B cell (primary cell): ENCODE data around the gene SLC52A1. TPM values are rescaled to one million over a fixed set of nuclear protein-coding genes. Genes with fewer than 3 reads are reported as not detected.

Experiments used
- ATAC-seq: fragments of 200-7000 bp; cut with Tn5 transposase; one replicate; pipeline ENCODE4 v1.10.0; 2021; ENCODE audit warnings: low read depth, mild to moderate bottlenecking, moderate number of reproducible peaks, moderate library complexity
- CTCF ChIA-PET: fragments of 350-600 bp; sonication (Branson Sonifier 250); formaldehyde crosslinking; loops from one replicate; lab custom pipeline; 2021; ENCODE audit warnings: antibody characterized with exemption, inconsistent platforms; lab: Charles Lee
- POLR2A ChIA-PET: fragments of 350-600 bp; sonication (Branson Sonifier 250); formaldehyde crosslinking; loops from one replicate; lab custom pipeline; 2021; ENCODE audit warnings: antibody characterized with exemption; lab: Charles Lee
- DNase-seq: peaks from one replicate; pipeline ENCODE4 v3.0.0; 2013
- H2AFZ ChIP-seq: 2 replicates; pipeline ENCODE4 v1.6.1; 2012; ENCODE audit warnings: mild to moderate bottlenecking, low read depth, low read length; ENCODE audit not compliant: insufficient read depth, poor library complexity, severe bottlenecking
- H3K27ac ChIP-seq, 2 donors: 1 replicate in 1 of 2; 2 replicates in 1 of 2; pipeline ENCODE4 v1.5.1; 2012 to 2013; ENCODE audit warnings: low read length in 2 of 2, mild to moderate bottlenecking in 2 of 2, moderate library complexity in 1 of 2
- H3K27me3 ChIP-seq, 4 experiments: fragments of 200-600 bp in 1 of 4; sonication (generic) in 1 of 4; replicated peaks in 1 of 4; 1 replicate in 2 of 4; 2 replicates in 2 of 4; pipeline versions ENCODE4 v1.6.1 to v1.7.0; 2013 to 2016; ENCODE audit warnings: low read length in 3 of 4, mild to moderate bottlenecking in 2 of 4, mixed read lengths in 1 of 4, moderate library complexity in 1 of 4; ENCODE audit not compliant: insufficient read depth in 4 of 4, control insufficient read depth in 3 of 4; ENCODE audit errors: control extremely low read depth in 1 of 4
- H3K36me3 ChIP-seq, 2 experiments: replicated peaks in 1 of 2; 1 replicate in 1 of 2; 2 replicates in 1 of 2; pipeline versions ENCODE4 v1.6.1 to v1.7.1; 2013; ENCODE audit warnings: low read length in 1 of 2; ENCODE audit not compliant: insufficient read depth in 2 of 2, control insufficient read depth in 1 of 2; ENCODE audit errors: control extremely low read depth in 1 of 2, extremely low read depth in 1 of 2
- H3K4me1 ChIP-seq, 2 donors: fragments of 200-600 bp in 1 of 2; sonication (generic) in 1 of 2; 1 replicate in 1 of 2; 2 replicates in 1 of 2; pipeline versions ENCODE4 v1.5.1 to v1.6.1; 2013 to 2017; ENCODE audit warnings: low read length in 2 of 2; ENCODE audit not compliant: control insufficient read depth in 2 of 2, insufficient read depth in 2 of 2
- H3K4me2 ChIP-seq: replicated peaks from 2 replicates; pipeline ENCODE3; 2012; ENCODE audit warnings: mild to moderate bottlenecking, low read depth, low read length; ENCODE audit not compliant: poor library complexity, severe bottlenecking
- H3K4me3 ChIP-seq, 5 experiments: fragments of 200-600 bp in 1 of 5; sonication (generic) in 1 of 5; 1 replicate in 3 of 5; 2 replicates in 2 of 5; pipeline versions ENCODE4 v1.5.1 to v1.7.0; 2011 to 2016; ENCODE audit warnings: low read length in 4 of 5, mild to moderate bottlenecking in 4 of 5, low read depth in 2 of 5, control low read depth in 1 of 5, moderate library complexity in 1 of 5; ENCODE audit not compliant: insufficient read depth in 1 of 5; ENCODE audit errors: control extremely low read depth in 1 of 5, extremely low read depth in 1 of 5
- H3K79me2 ChIP-seq: fragments of 200-600 bp; sonication (generic); one replicate; pipeline ENCODE4 v1.6.0; 2016; ENCODE audit warnings: low read length; ENCODE audit not compliant: control insufficient read depth, insufficient read depth
- H3K9ac ChIP-seq: fragments of 200-600 bp; sonication (generic); 2 replicates; pipeline ENCODE4 v1.6.1; 2017; ENCODE audit warnings: mild to moderate bottlenecking, low read length, moderate library complexity
- H3K9me3 ChIP-seq, 3 donors: one replicate each; pipeline versions ENCODE4 v1.6.1 to v1.7.1; 2013; ENCODE audit warnings: low read length in 2 of 3; ENCODE audit not compliant: control insufficient read depth in 2 of 3, insufficient read depth in 1 of 3; ENCODE audit errors: control extremely low read depth in 1 of 3
- H4K20me1 ChIP-seq: 2 replicates; pipeline ENCODE4 v1.6.0; 2012; ENCODE audit warnings: mild to moderate bottlenecking, low read length; ENCODE audit not compliant: insufficient read depth, control insufficient read depth, poor library complexity, severe bottlenecking
- H3K27ac Mint-ChIP-seq: one replicate; pipeline ENCODE4 v1.8.0; 2021; ENCODE audit warnings: mixed read lengths
- H3K27me3 Mint-ChIP-seq: one replicate; pipeline ENCODE4 v1.8.0; 2021; ENCODE audit warnings: mixed read lengths
- H3K4me1 Mint-ChIP-seq: one replicate; pipeline ENCODE4 v1.8.0; 2021; ENCODE audit warnings: mixed read lengths
- H3K4me3 Mint-ChIP-seq: one replicate; pipeline ENCODE4 v1.8.0; 2021; ENCODE audit warnings: mixed read lengths
- H3K9me3 Mint-ChIP-seq: one replicate; pipeline ENCODE4 v1.8.0; 2022; ENCODE audit warnings: mixed read lengths; ENCODE audit not compliant: insufficient read depth
- EZH2 ChIP-seq: IDR thresholded peaks from 2 replicates; pipeline ENCODE4 v1.6.1; 2012; ENCODE audit warnings: borderline replicate concordance, low read depth, mild to moderate bottlenecking, moderate library complexity, low read length; ENCODE audit not compliant: insufficient read depth, poor library complexity, severe bottlenecking
- WGBS: methylation state at CpG from one replicate; pipeline ENCODE4 v1.1.5; 2013; ENCODE audit warnings: missing lambda C conversion rate; ENCODE audit not compliant: insufficient coverage; 5-methylcytosine and 5-hydroxymethylcytosine counted together
- intact Hi-C: fragments of 100-400 bp; cut with micrococcal nuclease; formaldehyde crosslinking; loops from one replicate; pipeline ENCODE4 v1.10.0; 2022
- polyA plus RNA-seq: library from polyadenylated mRNA; depleted of rRNA; stranded (reverse); fragments of >200 nt; gene quantifications from 2 replicates; pipeline ENCODE4 v1.2.3, GENCODE V29; 2012
- total RNA-seq, 2 donors: library from RNA; stranded (reverse); fragments of 120-200 nt in 1 of 2; gene quantifications; 1 replicate in 1 of 2; 2 replicates in 1 of 2; pipeline versions ENCODE4 v1.2.3 to v1.2.4, GENCODE V29; 2013 to 2022
- TF ChIP-seq, protein P1 (sequence below): fragments of 200-600 bp; IDR thresholded peaks from one replicate; pipeline ENCODE4 v1.8.0; 2022; ENCODE audit warnings: antibody characterized with exemption, mild to moderate bottlenecking

SLC52A1 gene
- total and polyA plus RNA-seq, 2 donors (not counting 1 experiment from before 2014, with no cell fraction given) = not detected

DNA sequence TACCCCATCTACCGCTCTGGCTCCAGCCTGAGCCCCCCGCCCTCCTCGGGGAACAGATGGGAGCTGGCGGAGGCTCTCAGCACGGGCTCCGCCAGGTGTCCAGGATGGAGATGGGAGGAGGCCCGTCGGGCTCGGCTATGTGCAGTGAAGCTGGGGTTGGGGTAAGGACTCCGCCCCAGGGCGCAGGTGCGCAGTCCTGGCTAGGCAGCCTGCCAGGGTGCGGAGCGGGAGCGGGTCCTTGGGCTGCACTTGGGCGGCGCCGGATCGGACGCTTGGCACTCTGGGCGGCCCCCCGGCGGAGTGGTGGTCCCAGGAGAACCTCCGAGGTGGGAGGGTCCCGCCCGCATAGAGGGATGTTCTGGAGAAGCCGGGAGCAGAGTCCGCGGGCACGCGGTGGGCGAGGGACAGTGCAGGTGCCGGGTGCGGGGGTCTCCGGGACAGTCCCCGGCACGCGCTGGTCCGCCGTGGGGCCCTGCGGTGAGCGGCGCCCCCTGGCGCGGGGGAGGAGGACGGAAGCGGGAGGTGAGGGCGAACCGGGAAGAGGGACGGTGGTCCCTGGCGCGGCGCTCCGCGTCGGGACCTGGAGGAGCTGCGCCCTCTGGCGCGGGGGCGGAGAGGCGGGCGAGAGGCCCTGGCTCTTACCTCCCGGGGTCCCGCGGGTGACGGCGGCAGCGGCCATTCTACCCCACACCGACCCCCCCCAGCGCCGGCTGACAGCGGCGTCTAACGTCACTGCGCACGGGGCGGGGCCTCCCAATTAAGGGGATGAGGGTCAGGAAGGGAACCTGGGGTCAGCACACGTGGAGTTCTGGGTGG is 48.1 kb downstream of the SLC52A1 start, which contains the start of gene CAMTA2:
CAMTA2 (minus strand) TSS at position 725 of the 816 bp plus-strand sequence. CDS start 1,453 bp downstream, outside the sequence.
- Histone ChIP-seq H3K4me3 (peak within 1 kb of the TSS; percentile 67 to 96 (median 81)), H3K9ac (peak within 1 kb of the TSS; percentile 88), H3K36me3 (peaks cover 0 to 10% of the 10 kb centered on the region in 2 experiments), H2AFZ (peak within 1 kb of the TSS; percentile 96), H4K20me1 (no peaks in the 10 kb centered on the region), H3K27ac (peak within 1 kb of the TSS; percentile 84 to 90), H3K27me3 (no peaks in the 10 kb centered on the region), H3K4me2 (peak within 1 kb of the TSS; percentile 95), H3K4me1 (peaks cover 21 to 28% of the 10 kb centered on the region in 2 donors), H3K79me2 (peaks cover 6% of the 10 kb centered on the region), H3K9me3 (no peaks in the 10 kb centered on the region)
- ChIA-PET CTCF (interaction anchor here (0.7 to 5.9 kb wide), 16 partner anchors 8 to 325 kb away, joined by 3 to 35 read pairs (median 3); partner anchors contain the start of genes CHRNE, INCA1, KIF1C and RNF167), POLR2A (interaction anchor here (0.6 to 3.1 kb wide), 9 partner anchors 10 to 620 kb away, joined by 3 to 11 read pairs (median 6); partner anchors contain the start of genes INCA1, KIF1C, RNF167 and SLC25A11)
- Mint-ChIP-seq H3K27ac (peak within 1 kb of the TSS; percentile 90), H3K9me3 (no peaks in the 10 kb centered on the region), H3K4me3 (peak within 1 kb of the TSS; percentile 91), H3K4me1 (peaks cover 35% of the 10 kb centered on the region), H3K27me3 (no peaks in the 10 kb centered on the region)
- DNase-seq = peak; percentile 91
- 2% methylated on average over 61 of the region's 78 CpGs for WGBS
- ATAC-seq = peak; percentile 89
- intact Hi-C loops = loop anchor here (1.0 to 5.0 kb wide), 5 partner anchors 10 to 125 kb away; partner anchors contain the start of genes INCA1, KIF1C, SPAG7 and ZNF232
- no peak for TF ChIP-seq EZH2
- TF ChIP-seq, protein P1, sequence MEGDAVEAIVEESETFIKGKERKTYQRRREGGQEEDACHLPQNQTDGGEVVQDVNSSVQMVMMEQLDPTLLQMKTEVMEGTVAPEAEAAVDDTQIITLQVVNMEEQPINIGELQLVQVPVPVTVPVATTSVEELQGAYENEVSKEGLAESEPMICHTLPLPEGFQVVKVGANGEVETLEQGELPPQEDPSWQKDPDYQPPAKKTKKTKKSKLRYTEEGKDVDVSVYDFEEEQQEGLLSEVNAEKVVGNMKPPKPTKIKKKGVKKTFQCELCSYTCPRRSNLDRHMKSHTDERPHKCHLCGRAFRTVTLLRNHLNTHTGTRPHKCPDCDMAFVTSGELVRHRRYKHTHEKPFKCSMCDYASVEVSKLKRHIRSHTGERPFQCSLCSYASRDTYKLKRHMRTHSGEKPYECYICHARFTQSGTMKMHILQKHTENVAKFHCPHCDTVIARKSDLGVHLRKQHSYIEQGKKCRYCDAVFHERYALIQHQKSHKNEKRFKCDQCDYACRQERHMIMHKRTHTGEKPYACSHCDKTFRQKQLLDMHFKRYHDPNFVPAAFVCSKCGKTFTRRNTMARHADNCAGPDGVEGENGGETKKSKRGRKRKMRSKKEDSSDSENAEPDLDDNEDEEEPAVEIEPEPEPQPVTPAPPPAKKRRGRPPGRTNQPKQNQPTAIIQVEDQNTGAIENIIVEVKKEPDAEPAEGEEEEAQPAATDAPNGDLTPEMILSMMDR = peak; percentile 88
